GM12872 (cell line): ENCODE measurements around the gene MYPN.

Experiments
- TF ChIP-seq, protein P1 (sequence below): IDR thresholded peaks from 3 replicates; pipeline ENCODE4 v1.5.1; 2011; ENCODE audit warnings: low read depth, mild to moderate bottlenecking, low read length, moderate library complexity; ENCODE audit not compliant: insufficient read depth

Gene MYPN

DNA sequence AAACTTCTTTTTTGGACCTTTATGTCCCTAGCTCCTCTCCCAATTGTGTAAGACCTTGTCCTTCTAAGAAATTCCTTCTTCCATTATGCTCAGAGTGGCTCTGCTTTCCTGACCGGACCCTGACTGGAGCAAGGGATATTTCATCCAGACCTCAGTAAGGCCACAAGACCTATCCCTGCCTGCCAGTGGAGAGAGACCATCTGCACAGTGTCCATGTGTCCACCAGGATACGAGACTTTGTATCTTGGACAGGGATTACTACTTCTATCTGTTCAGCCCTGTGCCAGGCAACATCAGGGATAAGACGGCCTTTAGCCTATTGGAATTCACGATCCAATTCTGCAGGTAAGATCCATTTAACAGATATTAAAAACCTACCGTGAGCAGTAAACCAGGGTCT, 129.8 kb downstream of the MYPN start:
- TF ChIP-seq, protein P1, sequence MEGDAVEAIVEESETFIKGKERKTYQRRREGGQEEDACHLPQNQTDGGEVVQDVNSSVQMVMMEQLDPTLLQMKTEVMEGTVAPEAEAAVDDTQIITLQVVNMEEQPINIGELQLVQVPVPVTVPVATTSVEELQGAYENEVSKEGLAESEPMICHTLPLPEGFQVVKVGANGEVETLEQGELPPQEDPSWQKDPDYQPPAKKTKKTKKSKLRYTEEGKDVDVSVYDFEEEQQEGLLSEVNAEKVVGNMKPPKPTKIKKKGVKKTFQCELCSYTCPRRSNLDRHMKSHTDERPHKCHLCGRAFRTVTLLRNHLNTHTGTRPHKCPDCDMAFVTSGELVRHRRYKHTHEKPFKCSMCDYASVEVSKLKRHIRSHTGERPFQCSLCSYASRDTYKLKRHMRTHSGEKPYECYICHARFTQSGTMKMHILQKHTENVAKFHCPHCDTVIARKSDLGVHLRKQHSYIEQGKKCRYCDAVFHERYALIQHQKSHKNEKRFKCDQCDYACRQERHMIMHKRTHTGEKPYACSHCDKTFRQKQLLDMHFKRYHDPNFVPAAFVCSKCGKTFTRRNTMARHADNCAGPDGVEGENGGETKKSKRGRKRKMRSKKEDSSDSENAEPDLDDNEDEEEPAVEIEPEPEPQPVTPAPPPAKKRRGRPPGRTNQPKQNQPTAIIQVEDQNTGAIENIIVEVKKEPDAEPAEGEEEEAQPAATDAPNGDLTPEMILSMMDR, result no peak

DNA sequence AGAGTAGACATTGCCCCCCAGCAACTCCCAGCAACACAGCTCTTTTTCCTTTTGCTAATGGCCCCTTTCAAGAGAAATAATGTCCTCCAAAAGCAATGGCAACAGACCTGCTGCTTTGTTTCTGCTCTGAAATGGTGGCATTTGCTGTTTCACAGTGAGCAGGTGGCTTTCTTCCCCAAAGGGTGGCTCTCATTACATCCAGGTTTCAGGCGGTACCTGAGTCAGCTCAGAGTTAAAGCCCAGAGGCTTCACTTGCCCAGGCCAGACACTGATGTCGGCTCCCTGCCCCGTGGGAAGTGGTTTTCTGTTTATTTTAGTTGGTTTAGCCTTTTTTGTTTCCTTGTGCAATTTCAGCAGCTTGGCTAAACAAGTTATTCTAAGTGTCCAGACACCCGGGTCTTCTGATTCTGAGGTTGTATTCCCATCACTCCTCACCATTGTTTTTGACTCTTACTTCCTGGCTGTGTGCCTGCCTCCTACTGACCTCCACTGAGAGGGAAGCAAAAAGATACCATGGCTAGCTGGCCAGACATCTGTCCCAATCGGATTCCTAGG, 130.4 kb downstream of the MYPN start:
- TF ChIP-seq, protein P1, result no peak

DNA sequence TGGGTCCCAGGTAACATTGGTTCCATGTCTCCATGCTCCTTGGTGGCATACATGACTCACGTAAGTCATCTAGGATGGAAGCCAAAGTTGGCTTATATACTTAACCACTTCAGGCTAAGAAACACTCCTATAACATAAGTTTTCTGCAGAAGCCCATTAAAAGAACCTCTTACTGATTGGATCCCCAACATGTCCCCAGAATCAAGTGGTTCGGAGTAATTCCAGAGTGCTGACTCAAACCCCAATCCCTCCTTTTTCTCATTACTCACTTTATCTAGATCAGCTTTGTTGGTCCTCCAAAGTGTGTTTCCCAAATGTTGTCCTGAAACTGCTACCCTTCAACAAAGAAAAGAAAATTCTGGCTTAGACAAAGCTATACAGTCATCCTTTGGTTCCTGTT, 132.8 kb downstream of the MYPN start:
- TF ChIP-seq, protein P1, result no peak

DNA sequence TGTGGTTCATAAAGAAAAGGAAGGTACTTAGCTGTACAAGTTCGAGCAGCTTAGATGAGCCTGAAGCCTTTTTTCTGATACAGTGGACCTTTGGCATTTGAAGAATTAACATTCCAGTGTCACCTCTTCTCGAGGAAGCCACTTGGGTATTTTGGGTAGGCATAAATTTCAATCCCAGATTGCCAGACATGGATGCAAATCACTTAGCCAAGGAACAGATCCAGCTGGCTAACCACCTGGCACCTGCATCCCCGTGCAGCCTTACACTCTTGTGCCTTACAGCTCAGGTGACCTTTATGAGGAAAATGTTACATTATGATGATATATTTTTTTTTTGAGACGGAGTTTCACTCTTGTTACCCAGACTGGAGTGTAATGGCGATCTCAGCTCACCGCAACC, 138.6 kb downstream of the MYPN start:
- TF ChIP-seq, protein P1, result no peak

DNA sequence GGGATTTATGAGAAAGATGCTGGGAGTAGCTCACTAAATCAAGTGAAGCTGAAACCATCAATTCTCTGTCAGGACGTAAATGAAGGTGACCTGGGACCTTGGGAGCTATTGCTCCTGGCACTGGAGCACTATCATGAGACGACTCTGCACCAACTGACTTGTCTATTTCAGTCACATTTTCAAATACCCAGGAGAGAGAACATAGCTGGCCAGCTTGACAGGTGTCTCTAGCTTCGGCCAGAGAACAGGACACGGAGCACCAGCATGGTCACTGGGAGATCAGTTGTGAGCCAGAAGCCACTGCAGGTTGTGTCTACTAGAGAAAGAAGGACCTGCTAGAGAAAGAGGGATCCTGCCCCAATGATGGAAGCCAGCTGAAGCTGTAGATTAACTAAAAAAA, 140.0 kb downstream of the MYPN start:
- TF ChIP-seq, protein P1, result no peak

DNA sequence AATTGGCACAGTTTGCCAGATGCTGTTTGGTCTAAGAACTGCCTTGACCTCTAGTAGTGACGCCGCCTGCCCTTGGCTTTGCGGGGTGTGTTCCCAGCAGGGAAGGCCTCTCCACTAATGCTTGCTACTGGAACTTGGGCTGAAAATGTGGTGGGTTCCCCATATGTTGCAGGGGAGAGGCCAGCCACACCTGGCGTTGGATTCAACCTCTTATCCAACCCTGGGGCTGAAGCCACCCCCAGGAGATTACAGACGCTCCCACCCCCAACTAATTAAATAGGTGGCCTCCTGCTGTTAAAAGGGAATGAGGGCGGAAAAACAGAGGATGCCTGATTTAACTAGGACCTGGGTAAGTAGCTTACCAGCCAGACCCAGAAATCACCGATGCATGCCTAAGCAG, 141.9 kb downstream of the MYPN start:
- TF ChIP-seq, protein P1, result no peak

DNA sequence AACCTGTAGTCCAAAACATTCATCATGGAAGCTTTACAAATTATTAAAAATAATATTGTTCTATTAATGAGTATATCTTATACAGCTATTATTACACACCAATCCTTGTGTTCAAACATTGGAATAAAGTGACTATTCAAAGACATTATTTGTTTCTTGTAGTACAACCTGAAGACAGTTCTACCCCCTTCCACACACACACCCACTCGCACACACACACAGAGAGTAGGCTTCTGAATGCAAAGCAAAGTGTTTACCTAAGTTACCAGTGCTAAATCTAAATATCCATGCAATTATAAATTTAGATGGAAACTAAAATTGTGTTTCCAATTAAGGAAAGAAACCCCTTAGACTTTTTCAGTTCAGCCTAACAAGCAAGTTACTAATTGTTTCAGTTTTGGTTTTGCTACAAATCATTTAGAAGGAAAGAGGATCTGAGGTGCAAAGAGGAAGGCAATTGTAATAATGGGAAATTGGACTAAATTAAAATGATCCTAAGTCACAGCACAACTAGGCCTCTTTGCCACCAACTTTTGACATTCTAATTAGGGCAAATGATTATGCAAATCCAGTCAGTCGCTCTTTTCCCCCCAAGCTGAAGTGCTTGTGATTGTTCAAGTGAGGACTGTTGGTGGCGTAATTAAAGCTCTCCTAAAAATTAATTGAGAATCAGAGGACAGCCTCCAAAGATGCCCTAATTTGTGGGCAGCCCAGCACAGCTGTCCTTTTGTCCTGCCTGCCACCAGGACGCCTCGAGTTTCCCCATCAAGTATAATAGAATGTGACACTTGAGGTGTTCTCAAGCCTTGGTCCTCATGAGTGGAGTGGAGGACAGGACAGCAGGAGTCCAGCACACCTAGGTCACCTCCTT, 142.6 kb downstream of the MYPN start:
- TF ChIP-seq, protein P1, result no peak
